OCI-LY1 (cell line): Measurements from ENCODE around the gene RAB11FIP4.
"Not testable (repeated sequence)": the region's sequence is repeated elsewhere in the genome, so short reads cannot be mapped to it uniquely, and the experiment has no call there.

Experiments
- H2AFZ ChIP-seq: fragments of 200-600 bp; sonication (generic), shearing (Covaris generic); 2 replicates; pipeline ENCODE4 v1.6.0; 2014; ENCODE audit warnings: antibody characterized with exemption, mild to moderate bottlenecking, low read length
- H3F3A ChIP-seq: fragments of 200-600 bp; sonication (generic), shearing (Covaris generic); 2 replicates; pipeline ENCODE4 v1.6.0; 2014; ENCODE audit warnings: mild to moderate bottlenecking, antibody characterized with exemption, low read length, moderate library complexity; ENCODE audit not compliant: insufficient read depth
- H3K27ac ChIP-seq: fragments of 200-600 bp; sonication (generic); 2 replicates; pipeline ENCODE4 v1.5.1; 2014; ENCODE audit warnings: low read length, mixed run types, mild to moderate bottlenecking, low read depth; ENCODE audit not compliant: poor library complexity, severe bottlenecking
- H3K27me3 ChIP-seq: fragments of 200-600 bp; sonication (generic); 2 replicates; pipeline ENCODE4 v1.6.0; 2014; ENCODE audit warnings: antibody characterized with exemption, mild to moderate bottlenecking, low read length, moderate library complexity; ENCODE audit not compliant: insufficient read depth
- H3K36me3 ChIP-seq: fragments of 200-600 bp; sonication (generic); 2 replicates; pipeline ENCODE4 v1.6.1; 2014; ENCODE audit warnings: mild to moderate bottlenecking, antibody characterized with exemption, low read length, moderate library complexity, mixed read lengths; ENCODE audit not compliant: insufficient read depth
- H3K4me1 ChIP-seq: fragments of 200-600 bp; sonication (generic); 2 replicates; pipeline ENCODE4 v1.5.1; 2014; ENCODE audit warnings: mild to moderate bottlenecking, low read length, moderate library complexity; ENCODE audit not compliant: insufficient read depth, severe bottlenecking
- H3K4me2 ChIP-seq: fragments of 200-600 bp; sonication (generic), shearing (Covaris generic); 2 replicates; pipeline ENCODE4 v1.6.1; 2014; ENCODE audit warnings: low read length
- H3K4me3 ChIP-seq: fragments of 200-600 bp; sonication (generic); 2 replicates; pipeline ENCODE4 v1.5.1; 2014; ENCODE audit warnings: low read length, low read depth, mild to moderate bottlenecking, mixed read lengths; ENCODE audit not compliant: poor library complexity, severe bottlenecking
- H3K79me2 ChIP-seq: fragments of 200-600 bp; shearing (Covaris generic); 2 replicates; pipeline ENCODE4 v1.6.1; 2016; ENCODE audit warnings: mixed run types, low read length, mixed read lengths; ENCODE audit not compliant: insufficient read depth
- H3K9ac ChIP-seq: fragments of 200-600 bp; sonication (generic), shearing (Covaris generic); 2 replicates; pipeline ENCODE4 v1.6.1; 2014; ENCODE audit warnings: mild to moderate bottlenecking, low read length, mixed read lengths
- H3K9me2 ChIP-seq: fragments of 200-600 bp; sonication (generic), shearing (Covaris generic); 2 replicates; pipeline ENCODE4 v1.6.1; 2014; ENCODE audit warnings: low read depth, mild to moderate bottlenecking, low read length, mixed read lengths
- H3K9me3 ChIP-seq: fragments of 200-600 bp; shearing (Covaris generic); 2 replicates; pipeline ENCODE4 v1.6.1; 2014; ENCODE audit warnings: low read length, mixed read lengths
- H4K20me1 ChIP-seq: fragments of 200-600 bp; sonication (generic), shearing (Covaris generic); 2 replicates; pipeline ENCODE4 v1.6.0; 2016; ENCODE audit warnings: mild to moderate bottlenecking, low read length; ENCODE audit not compliant: insufficient read depth
- EZH2 ChIP-seq: fragments of 200-600 bp; sonication (generic), shearing (Covaris generic); IDR thresholded peaks from 2 replicates; pipeline ENCODE4 v1.8.0; 2017; ENCODE audit warnings: borderline replicate concordance, mixed run types, mild to moderate bottlenecking, antibody characterized with exemption, low read length, moderate library complexity, mixed read lengths
- TF ChIP-seq, protein P1 (sequence below): fragments of 200-600 bp; sonication (generic), shearing (Covaris generic); IDR thresholded peaks from 2 replicates; pipeline ENCODE4 v1.5.1; 2017; ENCODE audit warnings: mild to moderate bottlenecking, antibody characterized with exemption, low read length, moderate library complexity, mixed read lengths

Gene RAB11FIP4

DNA sequence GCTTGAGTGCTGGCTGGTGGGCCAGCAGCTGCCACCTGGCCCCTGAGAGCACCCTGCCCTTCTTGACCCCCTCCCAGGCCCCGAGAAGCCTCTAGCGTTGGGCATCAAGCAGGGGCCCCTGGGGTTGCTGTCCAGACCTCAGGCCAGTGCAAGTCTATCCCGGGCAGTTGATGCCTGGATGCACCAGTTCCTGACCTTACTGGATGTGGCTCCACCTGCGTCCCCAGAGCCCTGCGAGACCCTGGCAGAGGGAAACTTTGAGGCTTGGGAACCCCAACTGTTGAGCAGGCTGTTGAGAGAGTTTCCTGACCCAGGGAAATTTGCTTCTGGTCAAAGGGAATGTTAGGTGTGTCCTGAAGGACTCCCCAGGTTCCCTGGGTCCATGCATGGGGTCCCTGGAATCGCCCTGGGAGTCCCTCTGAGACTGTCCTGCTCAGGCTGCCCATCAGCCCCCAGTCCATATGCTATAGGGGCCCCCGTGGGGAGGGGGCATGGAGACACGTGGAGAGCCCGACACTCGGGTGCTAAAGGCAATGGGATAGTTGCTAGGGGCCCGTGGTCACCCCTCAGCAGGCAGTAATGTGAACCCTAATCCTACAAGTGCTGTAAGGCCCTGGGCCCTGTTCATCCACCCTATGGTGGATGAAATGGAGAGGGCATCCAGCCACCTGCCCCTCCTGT lies 46.4 kb downstream of the RAB11FIP4 start:
- TF ChIP-seq, protein P1, sequence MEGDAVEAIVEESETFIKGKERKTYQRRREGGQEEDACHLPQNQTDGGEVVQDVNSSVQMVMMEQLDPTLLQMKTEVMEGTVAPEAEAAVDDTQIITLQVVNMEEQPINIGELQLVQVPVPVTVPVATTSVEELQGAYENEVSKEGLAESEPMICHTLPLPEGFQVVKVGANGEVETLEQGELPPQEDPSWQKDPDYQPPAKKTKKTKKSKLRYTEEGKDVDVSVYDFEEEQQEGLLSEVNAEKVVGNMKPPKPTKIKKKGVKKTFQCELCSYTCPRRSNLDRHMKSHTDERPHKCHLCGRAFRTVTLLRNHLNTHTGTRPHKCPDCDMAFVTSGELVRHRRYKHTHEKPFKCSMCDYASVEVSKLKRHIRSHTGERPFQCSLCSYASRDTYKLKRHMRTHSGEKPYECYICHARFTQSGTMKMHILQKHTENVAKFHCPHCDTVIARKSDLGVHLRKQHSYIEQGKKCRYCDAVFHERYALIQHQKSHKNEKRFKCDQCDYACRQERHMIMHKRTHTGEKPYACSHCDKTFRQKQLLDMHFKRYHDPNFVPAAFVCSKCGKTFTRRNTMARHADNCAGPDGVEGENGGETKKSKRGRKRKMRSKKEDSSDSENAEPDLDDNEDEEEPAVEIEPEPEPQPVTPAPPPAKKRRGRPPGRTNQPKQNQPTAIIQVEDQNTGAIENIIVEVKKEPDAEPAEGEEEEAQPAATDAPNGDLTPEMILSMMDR, result no peak
- no peak for TF ChIP-seq EZH2
- H3K4me2 ChIP-seq, result no peak overlapping the region
- H3K4me1 ChIP-seq, result peaks cover 4% of the 10 kb centered on the region
- H3K9ac ChIP-seq, result no peak overlapping the region
- no peaks in the 10 kb centered on the region for H3F3A ChIP-seq
- H3K27me3 ChIP-seq, result no peaks in the 10 kb centered on the region
- H3K36me3 ChIP-seq, result no peaks in the 10 kb centered on the region
- H4K20me1 ChIP-seq, result no peaks in the 10 kb centered on the region
- H2AFZ ChIP-seq, result no peak overlapping the region
- H3K27ac ChIP-seq, result no peak overlapping the region
- H3K79me2 ChIP-seq, result no peaks in the 10 kb centered on the region
- H3K4me3 ChIP-seq, result no peak overlapping the region
- no peaks in the 10 kb centered on the region for H3K9me2 ChIP-seq
- no peaks in the 10 kb centered on the region for H3K9me3 ChIP-seq

DNA sequence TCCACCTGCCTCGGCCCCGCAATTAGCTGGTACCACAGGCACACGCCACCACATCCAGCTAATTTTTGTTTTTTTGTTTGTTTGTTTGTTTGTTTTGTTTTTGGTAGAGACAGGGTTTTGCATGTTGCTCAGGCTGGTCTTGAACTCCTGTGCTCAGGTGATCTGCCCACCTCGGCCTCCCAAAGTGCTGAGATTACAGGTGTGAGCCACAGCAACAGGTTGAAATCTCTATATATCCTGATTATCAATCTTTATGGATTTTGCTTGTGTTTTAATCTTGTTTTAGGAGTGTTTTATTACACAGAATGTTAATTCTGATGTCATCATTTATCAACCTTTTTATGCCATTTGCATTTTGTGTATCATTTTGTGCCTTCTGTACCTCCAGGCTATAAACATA lies 48.2 kb downstream of the RAB11FIP4 start:
- no peak overlapping the region for H3K27ac ChIP-seq
- no peak overlapping the region for H3K4me3 ChIP-seq

DNA sequence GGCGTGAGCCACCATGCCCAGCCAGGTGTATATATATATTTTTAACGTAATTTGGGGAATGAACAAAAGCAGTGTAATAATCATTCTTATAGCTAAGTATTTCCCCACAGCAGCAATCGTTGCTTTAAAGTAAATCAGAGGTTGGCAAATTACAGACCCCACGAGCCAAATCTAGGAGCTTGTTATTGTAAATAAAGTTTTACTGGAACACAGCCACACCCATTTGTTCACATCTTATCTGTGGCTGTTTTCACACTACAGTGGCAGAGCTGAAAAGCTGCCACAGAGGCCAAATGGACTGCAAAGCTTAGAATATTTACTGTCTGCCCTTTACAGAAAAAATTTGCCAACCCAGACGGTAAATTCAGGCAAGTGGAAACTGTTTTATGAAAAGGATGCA lies 50.8 kb downstream of the RAB11FIP4 start:
- no peak overlapping the region for H3K4me2 ChIP-seq
- peaks cover 4% of the 10 kb centered on the region for H3K4me1 ChIP-seq
- no peaks in the 10 kb centered on the region for H3K27me3 ChIP-seq
- no peaks in the 10 kb centered on the region for H3K9me2 ChIP-seq
- no peaks in the 10 kb centered on the region for H3K36me3 ChIP-seq
- H3K79me2 ChIP-seq, result no peaks in the 10 kb centered on the region
- no peak overlapping the region for H2AFZ ChIP-seq
- H3K9ac ChIP-seq, result no peak overlapping the region
- H4K20me1 ChIP-seq, result no peaks in the 10 kb centered on the region
- TF ChIP-seq, protein P1, result no peak
- no peak overlapping the region for H3K27ac ChIP-seq
- no peak overlapping the region for H3K4me3 ChIP-seq
- no peaks in the 10 kb centered on the region for H3K9me3 ChIP-seq
- no peaks in the 10 kb centered on the region for H3F3A ChIP-seq

More for the DNA sequence above, 48.2 kb downstream of the RAB11FIP4 start:
- no peaks in the 10 kb centered on the region for H3K9me3 ChIP-seq
- peaks cover 4% of the 10 kb centered on the region for H3K4me1 ChIP-seq
- H3K9me2 ChIP-seq, result no peaks in the 10 kb centered on the region
- no peak overlapping the region for H3K9ac ChIP-seq
- H3F3A ChIP-seq, result no peaks in the 10 kb centered on the region
- H4K20me1 ChIP-seq, result no peaks in the 10 kb centered on the region
- H3K27me3 ChIP-seq, result no peaks in the 10 kb centered on the region
- H2AFZ ChIP-seq, result no peak overlapping the region
- no peak overlapping the region for H3K4me2 ChIP-seq
- TF ChIP-seq, protein P1, result no peak
- TF ChIP-seq EZH2, result no peak
- no peaks in the 10 kb centered on the region for H3K36me3 ChIP-seq
- H3K79me2 ChIP-seq, result no peaks in the 10 kb centered on the region

DNA sequence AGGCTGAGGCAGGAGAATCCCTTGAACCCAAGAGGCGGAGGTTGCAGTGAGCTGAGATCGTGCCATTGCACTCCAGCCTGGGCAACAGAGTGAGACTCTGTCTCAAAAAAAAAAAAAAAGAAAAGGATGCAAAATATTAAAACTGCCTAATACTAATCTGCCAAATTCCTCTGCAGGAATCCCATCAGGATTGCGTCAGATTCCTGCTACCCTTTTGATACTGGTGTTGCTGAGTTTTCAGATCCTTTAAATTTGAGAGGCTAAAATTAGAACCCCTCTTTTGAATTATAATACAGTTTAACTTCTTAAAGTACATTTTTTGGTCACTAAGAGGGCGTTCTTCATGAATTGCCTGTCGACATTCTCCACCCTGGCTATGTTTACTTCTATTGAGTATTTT lies 51.4 kb downstream of the RAB11FIP4 start:
- H3K27ac ChIP-seq, H3K9me2 ChIP-seq, H3K9ac ChIP-seq, H3K36me3 ChIP-seq, H4K20me1 ChIP-seq, H2AFZ ChIP-seq, H3F3A ChIP-seq, H3K27me3 ChIP-seq, H3K4me3 ChIP-seq, H3K4me1 ChIP-seq, H3K4me2 ChIP-seq, H3K79me2 ChIP-seq, H3K9me3 ChIP-seq: not testable (repeated sequence)
